GM21390 (cell line): ENCODE results near the gene EVC.
"Not testable (repeated sequence)": the region's sequence is repeated elsewhere in the genome, so short reads cannot be mapped to it uniquely, and the experiment has no call there.

ENCODE experiments used
- ATAC-seq: cut with Tn5 transposase; IDR thresholded peaks from one replicate; pipeline ENCODE4 v1.9.1; 2021; ENCODE audit not compliant: unreplicated experiment

The EVC gene

GRCh38 chr4:5839332-5839731, 128.3 kb downstream of the EVC start:
- ATAC-seq, result no peak

- no peak for ATAC-seq
Observed at GRCh38 chr4:5839751-5840674, 129.0 kb downstream of the EVC start.

DNA sequence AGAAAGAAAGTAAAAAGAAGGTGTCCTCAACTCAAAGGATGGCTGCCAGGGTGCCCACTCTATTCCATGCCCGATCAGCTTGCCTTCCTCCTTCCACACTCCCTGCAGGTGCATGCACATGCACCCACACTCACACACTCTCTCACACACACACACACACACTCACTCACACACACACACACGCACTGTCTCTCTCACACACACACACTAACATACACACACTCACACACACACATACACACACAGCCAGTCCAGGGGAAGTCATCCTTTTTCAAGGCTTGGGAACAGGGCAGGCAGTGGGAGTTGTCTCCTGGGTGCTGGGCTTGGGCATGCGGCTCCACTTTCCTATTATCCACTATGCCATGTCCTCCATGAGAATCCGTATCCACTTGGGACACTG, 131.5 kb downstream of the EVC start:
- no peak for ATAC-seq

DNA sequence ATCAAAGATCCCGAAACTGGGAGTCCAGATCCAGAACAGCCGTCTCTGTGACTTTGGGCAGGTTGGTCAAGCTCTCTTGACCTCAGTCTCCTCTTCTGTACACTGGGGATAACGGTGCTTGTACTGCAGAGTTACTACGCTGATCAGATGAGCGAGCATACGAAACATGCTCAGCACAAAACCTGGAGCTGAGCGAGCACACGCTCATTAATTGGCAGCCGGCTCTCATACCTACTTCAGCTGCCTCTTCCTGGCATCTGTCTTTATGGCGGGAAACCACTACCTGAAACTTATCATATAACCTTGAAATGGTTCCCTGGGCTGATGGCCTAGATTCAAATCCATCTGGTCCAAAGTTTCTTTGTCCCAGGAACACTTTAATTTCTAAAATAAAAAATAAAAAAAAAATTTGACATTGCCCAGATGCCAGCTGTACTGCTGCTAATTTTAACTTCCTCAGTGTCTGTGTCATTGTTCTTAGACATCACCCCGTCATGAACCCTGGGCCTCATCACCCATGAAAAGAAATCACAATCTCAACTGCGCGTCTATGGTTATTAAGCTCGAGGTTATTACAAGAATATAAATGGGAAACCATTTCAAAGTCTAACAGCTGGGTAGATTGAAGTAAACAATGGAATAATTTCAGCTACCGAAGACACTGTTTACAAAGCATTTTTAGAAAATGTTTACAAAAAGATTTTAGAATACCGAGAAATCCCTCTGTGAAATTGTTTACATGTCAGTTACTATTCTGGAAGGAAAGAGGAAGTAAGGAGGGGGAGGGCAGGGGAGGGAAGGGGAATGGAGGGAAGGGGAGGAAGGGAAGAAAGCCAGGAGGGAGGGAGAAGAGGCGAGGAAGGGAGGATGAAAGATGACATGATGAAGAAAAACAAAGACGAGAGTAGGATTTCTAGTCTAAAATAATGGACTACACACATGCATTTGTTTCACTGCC, 132.9 kb downstream of the EVC start:
- no peak for ATAC-seq

- no peak for ATAC-seq
Observed at GRCh38 chr4:5845035-5845905, 134.3 kb downstream of the EVC start.

- ATAC-seq, result no peak
Observed at GRCh38 chr4:5851637-5852301, 140.8 kb downstream of the EVC start.

DNA sequence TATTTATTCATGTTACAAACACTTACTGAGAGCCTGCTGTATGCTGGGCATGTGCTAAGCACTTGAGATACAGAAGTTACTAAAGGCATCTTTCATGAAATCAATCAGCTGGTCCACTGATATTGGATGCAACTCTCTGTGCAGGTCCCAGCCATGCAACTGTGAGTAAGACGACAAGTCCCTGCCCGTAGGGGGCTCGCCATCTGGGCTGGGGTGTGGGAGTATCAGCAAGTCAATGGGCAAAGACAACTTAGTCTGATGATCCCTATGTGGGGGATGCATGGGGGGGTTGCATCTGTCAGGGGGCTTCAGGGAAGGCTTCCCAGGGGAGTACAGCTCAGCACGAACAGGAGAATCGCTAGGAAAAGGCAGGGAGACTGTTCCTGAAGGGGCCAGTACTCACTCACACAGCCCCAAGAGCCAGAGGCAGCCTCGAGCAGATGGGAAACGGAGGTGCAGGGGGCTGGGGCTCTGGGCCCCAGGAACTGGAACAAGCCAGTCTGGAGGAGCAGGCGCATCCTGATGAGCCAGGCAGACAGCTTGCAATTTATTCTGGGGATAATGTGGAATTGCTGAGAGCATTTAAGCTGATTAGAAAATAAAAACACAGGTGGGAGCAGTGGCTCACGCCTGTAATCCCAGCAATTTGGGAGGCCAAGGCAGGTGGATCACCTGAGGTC, 141.7 kb downstream of the EVC start:
- ATAC-seq, result no peak

DNA sequence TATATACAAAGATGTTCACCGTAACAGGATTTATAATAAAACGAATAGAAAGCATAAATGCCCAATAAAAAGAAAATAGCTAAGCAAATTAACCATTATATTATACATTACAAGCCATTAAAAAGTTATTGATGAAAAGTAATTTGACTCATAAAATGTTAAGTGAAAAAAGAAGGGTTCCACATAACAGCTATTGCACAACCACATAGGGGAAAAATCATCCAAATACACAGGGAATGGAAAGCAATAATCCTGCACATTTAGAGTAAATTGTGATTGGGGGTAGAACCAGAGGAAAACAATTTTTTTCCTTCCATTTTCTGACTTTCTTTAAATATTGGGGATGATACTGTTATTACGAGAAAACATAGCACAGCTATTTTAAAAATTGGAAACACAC, 143.9 kb downstream of the EVC start:
- no peak for ATAC-seq

DNA sequence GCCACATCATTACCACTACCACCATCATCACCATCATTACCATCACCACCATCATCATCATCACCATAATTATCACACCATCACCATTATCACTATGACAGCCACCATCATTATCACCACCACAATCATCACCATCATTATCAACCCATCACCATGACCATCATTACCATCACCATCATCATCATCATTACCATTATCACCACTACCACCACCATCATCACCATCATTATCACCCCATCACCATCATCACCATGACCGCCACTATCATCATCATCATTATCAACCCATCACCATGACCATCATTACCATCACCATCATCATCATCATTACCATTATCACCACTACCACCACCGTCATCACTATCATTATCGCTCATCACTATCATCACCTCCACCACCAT, 145.4 kb downstream of the EVC start:
- not testable (repeated sequence) for ATAC-seq

- no peak for ATAC-seq
Observed at GRCh38 chr4:5857199-5857598, 146.2 kb downstream of the EVC start.

- ATAC-seq, result no peak
Observed at GRCh38 chr4:5858020-5858769, 147.2 kb downstream of the EVC start.

GRCh38 chr4:5863461-5864113, 152.6 kb downstream of the EVC start:
- ATAC-seq, result no peak
